ENCODE data around the gene ANXA4.

GRCh38 chr2:69863298-69863697 lies 121.4 kb downstream of the ANXA4 start:
- no peak for TF ChIP-seq CTCF (conservative IDR thresholded peaks at IDR 0.05; ENCODE audit: low read depth in 2 of 2)
- TF ChIP-seq EZH2 (IDR thresholded peaks at IDR 0.05; ENCODE audit: low read depth, unreplicated experiment), result no peak
- TF ChIP-seq CREB1 (CRISPR knock-in tag; IDR thresholded peaks at IDR 0.05; ENCODE audit: low read depth), result no peak
- TF ChIP-seq POLR2AphosphoS5 (IDR thresholded peaks at IDR 0.05; ENCODE audit: low read depth), result no peak
- no peak for TF ChIP-seq ETS1 (IDR thresholded peaks at IDR 0.05)
- no peak for TF ChIP-seq JUNB (IDR thresholded peaks at IDR 0.05; ENCODE audit: unreplicated experiment)
- TF ChIP-seq EZH2phosphoT487 (IDR thresholded peaks at IDR 0.05; ENCODE audit: unreplicated experiment), result no peak
